ENCODE data around the gene MYOZ2. TPM values are rescaled to one million over a fixed set of nuclear protein-coding genes. Genes with fewer than 3 reads are reported as not detected.

Gene MYOZ2
- total RNA-seq, 1 experiment from 2014 or later, result not detected

- H3K27ac Mint-ChIP-seq (ENCODE audit: low read depth, unreplicated experiment), result no peak overlapping the region
- POLR2A ChIA-PET, result interaction anchor here (1.0 to 1.6 kb wide), 3 partner anchors 10 to 120 kb away, joined by 3 to 5 read pairs (median 5); partner anchors contain the start of gene USP53
- H3K4me1 Mint-ChIP-seq (ENCODE audit: insufficient read depth, unreplicated experiment), result no peaks in the 10 kb centered on the region
- no peak for TF ChIP-seq CTCF (IDR thresholded peaks at IDR 0.05; ENCODE audit: unreplicated experiment)
- intact Hi-C loops (cut with micrococcal nuclease), result no loop called here
- H3K4me3 Mint-ChIP-seq (ENCODE audit: unreplicated experiment), result no peak overlapping the region
- peaks cover 18% of the 10 kb centered on the region for H3K9me3 Mint-ChIP-seq (ENCODE audit: unreplicated experiment)
- H3K36me3 Mint-ChIP-seq (ENCODE audit: insufficient read depth, unreplicated experiment), result no peaks in the 10 kb centered on the region
- no peaks in the 10 kb centered on the region for H3K27me3 Mint-ChIP-seq (ENCODE audit: insufficient read depth, unreplicated experiment)
- no peak for DNase-seq (ENCODE audit: unreplicated experiment)
- CTCF ChIA-PET, result interaction anchor here (0.6 to 1.2 kb wide), 3 partner anchors 34 to 119 kb away, joined by 3 read pairs; partner anchors contain the start of gene USP53
- no TSS peak for BruUV-seq (replicated peaks)
Measured at GRCh38 chr4:119093042-119093827, 42.4 kb upstream of the MYOZ2 start.

GRCh38 chr4:119097282-119097900 is 38.2 kb upstream of the MYOZ2 start:
- no peak for TF ChIP-seq CTCF (IDR thresholded peaks at IDR 0.05; ENCODE audit: unreplicated experiment)
- no TSS peak for BruUV-seq (replicated peaks)
- ChIA-PET POLR2A (interaction anchor here (1.1 to 1.4 kb wide), 2 partner anchors 115 to 116 kb away, joined by 3 to 4 read pairs; partner anchors contain the start of gene USP53), CTCF (interaction anchor here (4.9 kb wide), 1 partner anchor 10 kb away, joined by 27 read pairs; no protein-coding TSS in a partner anchor)
- intact Hi-C loops (cut with micrococcal nuclease), result no loop called here
- Mint-ChIP-seq H3K27me3 (ENCODE audit: insufficient read depth, unreplicated experiment) (no peaks in the 10 kb centered on the region), H3K9me3 (ENCODE audit: unreplicated experiment) (no peaks in the 10 kb centered on the region), H3K27ac (ENCODE audit: low read depth, unreplicated experiment) (peak overlapping the region; percentile 33), H3K36me3 (ENCODE audit: insufficient read depth, unreplicated experiment) (no peaks in the 10 kb centered on the region), H3K4me3 (ENCODE audit: unreplicated experiment) (no peak overlapping the region), H3K4me1 (ENCODE audit: insufficient read depth, unreplicated experiment) (peaks cover 11% of the 10 kb centered on the region)
- DNase-seq (ENCODE audit: unreplicated experiment), result no peak

GRCh38 chr4:119098306-119098705 is 37.3 kb upstream of the MYOZ2 start:
- no TSS peak for BruUV-seq (replicated peaks)
- CTCF ChIA-PET, result interaction anchor here (4.9 kb wide), 1 partner anchor 10 kb away, joined by 27 read pairs; no protein-coding TSS in a partner anchor
- no peak for DNase-seq (ENCODE audit: unreplicated experiment)
- Mint-ChIP-seq H3K27me3 (ENCODE audit: insufficient read depth, unreplicated experiment) (no peaks in the 10 kb centered on the region), H3K9me3 (ENCODE audit: unreplicated experiment) (no peaks in the 10 kb centered on the region), H3K4me1 (ENCODE audit: insufficient read depth, unreplicated experiment) (peaks cover 17% of the 10 kb centered on the region), H3K36me3 (ENCODE audit: insufficient read depth, unreplicated experiment) (no peaks in the 10 kb centered on the region), H3K4me3 (ENCODE audit: unreplicated experiment) (no peak overlapping the region), H3K27ac (ENCODE audit: low read depth, unreplicated experiment) (no peak overlapping the region)
- POLR2A ChIA-PET, result interaction anchor here (1.4 kb wide), 1 partner anchor 115 kb away, joined by 4 read pairs; no protein-coding TSS in a partner anchor
- intact Hi-C loops (cut with micrococcal nuclease), result no loop called here
- no peak for TF ChIP-seq CTCF (IDR thresholded peaks at IDR 0.05; ENCODE audit: unreplicated experiment)

- no TSS peak for BruUV-seq (replicated peaks)
- Mint-ChIP-seq H3K27me3 (ENCODE audit: insufficient read depth, unreplicated experiment) (no peaks in the 10 kb centered on the region), H3K9me3 (ENCODE audit: unreplicated experiment) (no peaks in the 10 kb centered on the region), H3K4me3 (ENCODE audit: unreplicated experiment) (no peak overlapping the region), H3K27ac (ENCODE audit: low read depth, unreplicated experiment) (no peak overlapping the region), H3K4me1 (ENCODE audit: insufficient read depth, unreplicated experiment) (peaks cover 20% of the 10 kb centered on the region), H3K36me3 (ENCODE audit: insufficient read depth, unreplicated experiment) (no peaks in the 10 kb centered on the region)
- ChIA-PET CTCF (interaction anchor here (4.9 kb wide), 1 partner anchor 11 kb away, joined by 27 read pairs; no protein-coding TSS in a partner anchor), POLR2A (interaction anchor here (0.7 to 1.6 kb wide), 2 partner anchors 114 to 201 kb away, joined by 4 read pairs; no protein-coding TSS in a partner anchor)
- DNase-seq (ENCODE audit: unreplicated experiment), result no peak
- no peak for TF ChIP-seq CTCF (IDR thresholded peaks at IDR 0.05; ENCODE audit: unreplicated experiment)
- intact Hi-C loops (cut with micrococcal nuclease), result no loop called here
Measured at GRCh38 chr4:119099227-119099810, 36.3 kb upstream of the MYOZ2 start.

Data from MCF 10A (cell line).